ENCODE data around the gene MYL3.

Gene MYL3

GRCh38 chr3:46860810-46861604 lies 2.2 kb downstream of the MYL3 start:
- Mint-ChIP-seq H3K27ac (no peak overlapping the region), H3K36me3 (ENCODE audit: low read depth) (no peaks in the 10 kb centered on the region), H3K9me3 (no peaks in the 10 kb centered on the region), H3K4me3 (no peak overlapping the region), H3K27me3 (peaks cover 20% of the 10 kb centered on the region), H3K4me1 (ENCODE audit: low read depth) (peaks cover 13% of the 10 kb centered on the region)
- intact Hi-C loops (cut with micrococcal nuclease), result no loop called here

- H3K27ac Mint-ChIP-seq, result no peak overlapping the region
- intact Hi-C loops (cut with micrococcal nuclease), result no loop called here
- no peaks in the 10 kb centered on the region for H3K36me3 Mint-ChIP-seq (ENCODE audit: low read depth)
Measured at GRCh38 chr3:46860017-46860809, 3.0 kb downstream of the MYL3 start.

GRCh38 chr3:46859001-46859710 lies 4.1 kb downstream of the MYL3 start:
- H3K27ac Mint-ChIP-seq, result no peak overlapping the region
- intact Hi-C loops (cut with micrococcal nuclease), result no loop called here
- no peaks in the 10 kb centered on the region for H3K36me3 Mint-ChIP-seq (ENCODE audit: low read depth)
- H3K4me1 Mint-ChIP-seq (ENCODE audit: low read depth), result no peaks in the 10 kb centered on the region
- no peaks in the 10 kb centered on the region for H3K9me3 Mint-ChIP-seq
- H3K27me3 Mint-ChIP-seq, result peaks cover 22% of the 10 kb centered on the region
- H3K4me3 Mint-ChIP-seq, result no peak overlapping the region

More at GRCh38 chr3:46860017-46860809, 3.0 kb downstream of the MYL3 start:
- Mint-ChIP-seq H3K27me3 (peaks cover 20% of the 10 kb centered on the region), H3K4me3 (no peak overlapping the region), H3K9me3 (no peaks in the 10 kb centered on the region), H3K4me1 (ENCODE audit: low read depth) (peaks cover 9% of the 10 kb centered on the region)

- Mint-ChIP-seq H3K4me3 (no peak overlapping the region), H3K27me3 (peaks cover 22% of the 10 kb centered on the region), H3K36me3 (ENCODE audit: low read depth) (no peaks in the 10 kb centered on the region), H3K27ac (no peak overlapping the region), H3K4me1 (ENCODE audit: low read depth) (no peaks in the 10 kb centered on the region), H3K9me3 (no peaks in the 10 kb centered on the region)
- intact Hi-C loops (cut with micrococcal nuclease), result no loop called here
Measured at GRCh38 chr3:46858456-46858855, 4.8 kb downstream of the MYL3 start.

GRCh38 chr3:46857485-46858341 lies 5.5 kb downstream of the MYL3 start:
- intact Hi-C loops (cut with micrococcal nuclease), result no loop called here
- H3K36me3 Mint-ChIP-seq (ENCODE audit: low read depth), result no peaks in the 10 kb centered on the region
- H3K4me3 Mint-ChIP-seq, result no peak overlapping the region
- peaks cover 22% of the 10 kb centered on the region for H3K27me3 Mint-ChIP-seq
- H3K9me3 Mint-ChIP-seq, result no peaks in the 10 kb centered on the region
- no peaks in the 10 kb centered on the region for H3K4me1 Mint-ChIP-seq (ENCODE audit: low read depth)
- H3K27ac Mint-ChIP-seq, result no peak overlapping the region

GRCh38 chr3:46856576-46857471 lies 6.4 kb downstream of the MYL3 start:
- intact Hi-C loops (cut with micrococcal nuclease), result no loop called here
- no peaks in the 10 kb centered on the region for H3K36me3 Mint-ChIP-seq (ENCODE audit: low read depth)
- no peak overlapping the region for H3K4me3 Mint-ChIP-seq
- no peak overlapping the region for H3K27ac Mint-ChIP-seq
- peaks cover 22% of the 10 kb centered on the region for H3K27me3 Mint-ChIP-seq
- no peaks in the 10 kb centered on the region for H3K4me1 Mint-ChIP-seq (ENCODE audit: low read depth)
- no peaks in the 10 kb centered on the region for H3K9me3 Mint-ChIP-seq

GRCh38 chr3:46854555-46854991 lies 8.7 kb downstream of the MYL3 start:
- Mint-ChIP-seq H3K27me3 (peaks cover 22% of the 10 kb centered on the region), H3K36me3 (ENCODE audit: low read depth) (no peaks in the 10 kb centered on the region), H3K9me3 (no peaks in the 10 kb centered on the region), H3K4me1 (ENCODE audit: low read depth) (no peaks in the 10 kb centered on the region), H3K27ac (no peak overlapping the region), H3K4me3 (no peak overlapping the region)
- intact Hi-C loops (cut with micrococcal nuclease), result no loop called here

- Mint-ChIP-seq H3K36me3 (ENCODE audit: low read depth) (no peaks in the 10 kb centered on the region), H3K27me3 (peaks cover 20% of the 10 kb centered on the region), H3K27ac (no peak overlapping the region), H3K9me3 (no peaks in the 10 kb centered on the region), H3K4me3 (no peak overlapping the region), H3K4me1 (ENCODE audit: low read depth) (no peaks in the 10 kb centered on the region)
- intact Hi-C loops (cut with micrococcal nuclease), result no loop called here
Measured at GRCh38 chr3:46853441-46854415, 9.5 kb downstream of the MYL3 start.

- intact Hi-C loops (cut with micrococcal nuclease), result no loop called here
- Mint-ChIP-seq H3K27ac (no peak overlapping the region), H3K4me3 (no peak overlapping the region), H3K4me1 (ENCODE audit: low read depth) (no peaks in the 10 kb centered on the region), H3K27me3 (peaks cover 16% of the 10 kb centered on the region), H3K9me3 (no peaks in the 10 kb centered on the region), H3K36me3 (ENCODE audit: low read depth) (no peaks in the 10 kb centered on the region)
Measured at GRCh38 chr3:46852839-46853355, 10.3 kb downstream of the MYL3 start.

- Mint-ChIP-seq H3K27me3 (peaks cover 18% of the 10 kb centered on the region), H3K4me1 (ENCODE audit: low read depth) (no peaks in the 10 kb centered on the region), H3K27ac (no peak overlapping the region), H3K36me3 (ENCODE audit: low read depth) (no peaks in the 10 kb centered on the region), H3K9me3 (no peaks in the 10 kb centered on the region), H3K4me3 (no peak overlapping the region)
- intact Hi-C loops (cut with micrococcal nuclease), result no loop called here
Measured at GRCh38 chr3:46852334-46852720, 10.9 kb downstream of the MYL3 start.

- Mint-ChIP-seq H3K27me3 (peaks cover 21% of the 10 kb centered on the region), H3K36me3 (ENCODE audit: low read depth) (no peaks in the 10 kb centered on the region), H3K4me1 (ENCODE audit: low read depth) (peaks cover under 1% of the 10 kb centered on the region), H3K4me3 (no peak overlapping the region), H3K9me3 (no peaks in the 10 kb centered on the region), H3K27ac (no peak overlapping the region)
- intact Hi-C loops (cut with micrococcal nuclease), result no loop called here
Measured at GRCh38 chr3:46851364-46852333, 11.6 kb downstream of the MYL3 start.

Measured in dendritic cell treated with granulocyte-macrophage colony-stimulating factor and Interleukin-4, amounts not matched to agents 40 ng/mL and 50 ng/mL, for 4 days (primary cell).